ENCODE measurements around the gene MYO10. TPM values are rescaled to one million over a fixed set of nuclear protein-coding genes. Genes with fewer than 3 reads are reported as not detected.

Gene MYO10
- total and polyA plus RNA-seq, 2 donors (not counting 3 experiments of a cell fraction or from before 2014, with no cell fraction given), result 36.0 to 148 TPM

DNA sequence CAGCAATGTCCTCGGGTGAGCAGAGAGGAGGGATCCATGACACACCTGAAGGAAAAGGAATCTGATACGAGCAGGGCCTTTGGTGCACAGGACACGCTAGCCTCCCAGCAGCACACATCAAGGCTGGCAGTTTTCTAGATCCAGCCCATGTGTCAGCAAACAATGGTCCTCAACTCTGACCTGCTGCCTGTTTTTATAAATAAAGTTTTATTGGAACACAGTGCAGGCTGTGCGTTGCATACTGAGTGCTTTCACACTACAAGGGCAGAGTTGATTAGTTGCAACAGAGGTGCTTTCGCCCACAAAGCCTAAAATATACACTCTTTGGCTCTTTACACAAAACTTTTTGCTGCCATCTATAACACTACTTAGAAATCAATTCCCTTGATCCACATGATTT lies 147.1 kb downstream of the MYO10 start:
- H3K36me3 ChIP-seq (ENCODE audit: control insufficient read depth in 2 of 2, extremely low read depth in 1 of 2, insufficient read depth in 2 of 2, low read length in 2 of 2), result peaks cover 8 to 17% of the 10 kb centered on the region in 2 experiments
- H3K4me1 ChIP-seq (ENCODE audit: control insufficient read depth, extremely low read depth, insufficient read depth, low read length), result no peaks in the 10 kb centered on the region
- BruUV-seq (replicated peaks), result no TSS peak
- H3K4me3 ChIP-seq (replicated peaks in 1 of 3; ENCODE audit: insufficient read depth in 1 of 3, low read depth in 1 of 3, low read length in 3 of 3), result no peak overlapping the region
- no peak overlapping the region for H3K27ac ChIP-seq (ENCODE audit: insufficient read depth, low read depth, low read length)
- CTCF ChIA-PET, result interaction anchor here (1.1 to 2.1 kb wide), 2 partner anchors 344 to 401 kb away, joined by 4 to 11 read pairs; no protein-coding TSS in a partner anchor
- H2AFZ ChIP-seq (ENCODE audit: low read depth, low read length), result no peak overlapping the region
- no peaks in the 10 kb centered on the region for H3K9me3 ChIP-seq (replicated peaks; ENCODE audit: control insufficient read depth, insufficient read depth, low read length)
- TF ChIP-seq GATA2 (IDR thresholded peaks at IDR 0.05; ENCODE audit: insufficient read depth, insufficient read length, low read depth, low read length) (no peak), POLR2A (IDR thresholded peaks at IDR 0.05; ENCODE audit: low read depth, low read length) (no peak), JUN (IDR thresholded peaks at IDR 0.05; ENCODE audit: borderline replicate concordance, insufficient read depth, insufficient read length, low read depth) (no peak), POLR2AphosphoS5 (IDR thresholded peaks at IDR 0.05; ENCODE audit: insufficient read depth, low read depth, low read length) (no peak), FOS (IDR thresholded peaks at IDR 0.05; ENCODE audit: borderline replicate concordance, insufficient read depth, low read length) (no peak), MYC (IDR thresholded peaks at IDR 0.05; ENCODE audit: low read depth, low read length) (no peak), MAX (IDR thresholded peaks at IDR 0.05; ENCODE audit: insufficient read depth, insufficient read length) (no peak), EZH2 (IDR thresholded peaks at IDR 0.05; ENCODE audit: borderline replicate concordance, low read depth, low read length, severe bottlenecking) (no peak), CTCF (IDR thresholded peaks at IDR 0.05; ENCODE audit: extremely low read depth in 1 of 2, insufficient read depth in 1 of 2, low read depth in 1 of 2, low read length in 2 of 2) (no peak)
- intact Hi-C loops (cut with micrococcal nuclease), result no loop called here
- DNase-seq (ENCODE audit: low read depth, low spot score) (no peak), FAIRE-seq (no peak)
- H4K20me1 ChIP-seq (replicated peaks; ENCODE audit: control insufficient read depth, extremely low read depth, insufficient read depth, low read length), result peaks cover 3% of the 10 kb centered on the region
- POLR2A ChIA-PET, result no interaction called here
- H3K27me3 ChIP-seq (ENCODE audit: control insufficient read depth in 2 of 2, insufficient read depth in 2 of 2, low read length in 2 of 2), result no peaks in the 10 kb centered on the region
- peaks cover 80% of the 10 kb centered on the region for H3K79me2 ChIP-seq (ENCODE audit: control insufficient read depth, insufficient read depth, low read length)
- no peak overlapping the region for H3K4me2 ChIP-seq (ENCODE audit: insufficient read depth, low read length)
- dilution Hi-C loops (cut with MboI; ENCODE audit: extremely low pct_ligation_motif_present, low sequenced_read_pairs), result loop anchor here (25.0 kb wide), 1 partner anchor 398 kb away; no protein-coding TSS in a partner anchor
- H3K9me1 ChIP-seq (replicated peaks; ENCODE audit: control insufficient read depth, extremely low read depth, insufficient read depth, low read length), result no peaks in the 10 kb centered on the region
- H3K9ac ChIP-seq (replicated peaks; ENCODE audit: extremely low read depth, insufficient read depth, low read length), result no peak overlapping the region
